ENCODE data around the gene OPHN1.
"Not testable (repeated sequence)": the region's sequence is repeated elsewhere in the genome, so short reads cannot be mapped to it uniquely, and the experiment has no call there.

- TF ChIP-seq CTCF (IDR thresholded peaks at IDR 0.05; ENCODE audit: low read length); EZH2 (optimal IDR thresholded peaks at IDR 0.05; ENCODE audit: low read depth, low read length): not testable (repeated sequence)
These were observed 354.5 kb downstream of the OPHN1 start for GRCh38 chrX:68078801-68079200.

All from MM.1S (cell line).